ENCODE results near the gene RPS27A. TPM values are rescaled to one million over a fixed set of nuclear protein-coding genes. Genes with fewer than 3 reads are reported as not detected.
A peak's percentile ranks its signal among the peaks of the same experiment; 100 is the strongest.
"Not testable (repeated sequence)": the region's sequence is repeated elsewhere in the genome, so short reads cannot be mapped to it uniquely, and the experiment has no call there.

The RPS27A gene
- total RNA-seq, 2 experiments from 2014 or later, result 1,246 to 1,356 TPM

DNA sequence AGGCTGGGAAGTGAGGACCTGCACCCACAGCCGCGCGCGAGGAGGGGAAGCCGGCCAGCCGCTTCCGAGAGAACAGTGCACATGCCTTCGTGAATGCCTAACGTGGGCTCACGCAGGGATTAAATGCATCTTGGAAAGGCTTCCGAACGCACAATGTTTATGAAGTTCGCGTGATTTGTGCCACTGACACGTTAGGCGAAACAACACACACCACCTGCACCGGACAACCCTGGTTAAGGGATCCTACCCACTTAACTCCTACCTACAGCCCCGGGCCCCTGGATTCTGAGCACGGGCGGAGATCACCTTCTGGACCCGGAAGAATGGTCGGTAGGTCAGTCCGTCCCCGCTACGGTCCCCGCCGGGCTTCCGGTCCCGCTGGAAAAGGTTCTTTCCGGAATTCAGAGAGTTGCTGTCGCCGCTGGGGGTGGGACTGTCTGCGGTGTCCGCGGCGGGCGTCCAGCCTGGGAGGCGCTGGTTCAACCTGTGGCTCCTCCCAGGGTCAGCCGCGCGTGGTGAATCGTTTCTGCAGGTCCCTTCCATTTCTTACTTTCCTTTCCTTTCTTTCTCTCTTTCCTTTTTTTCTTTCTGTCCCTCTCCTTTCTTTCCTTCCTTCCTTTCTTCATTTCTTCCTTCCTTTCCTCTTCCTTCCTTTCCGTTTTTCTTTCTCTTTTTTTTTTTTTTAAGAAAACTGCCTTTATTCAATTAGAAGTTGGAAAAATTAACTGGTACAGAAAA is 36.6 kb downstream of the RPS27A start, which contains the start of gene MTIF2:
MTIF2 (minus strand) TSS at position 325 of the 738 bp plus-strand sequence. CDS start 5,373 bp downstream, outside the sequence.
- peaks cover 10% of the 10 kb centered on the region for H3K36me3 Mint-ChIP-seq
- peak within 1 kb of the TSS; percentile 90 for H3K4me3 Mint-ChIP-seq
- H3K9me3 Mint-ChIP-seq, result no peaks in the 10 kb centered on the region
- peak within 1 kb of the TSS; percentile 92 for H3K27ac Mint-ChIP-seq
- peaks cover 18% of the 10 kb centered on the region for H3K4me1 Mint-ChIP-seq
- peak; percentile 91 for DNase-seq
- peaks cover 3% of the 10 kb centered on the region for H3K27me3 Mint-ChIP-seq

GRCh38 chr2:55269645-55269990 is 37.1 kb downstream of the RPS27A start:
- H3K27me3 Mint-ChIP-seq, result peaks cover 6% of the 10 kb centered on the region
- H3K4me1 Mint-ChIP-seq, result peaks cover 18% of the 10 kb centered on the region
- DNase-seq, result no peak
- peak overlapping the region; percentile 92 for H3K27ac Mint-ChIP-seq
- peaks cover 8% of the 10 kb centered on the region for H3K36me3 Mint-ChIP-seq
- H3K9me3 Mint-ChIP-seq, result no peaks in the 10 kb centered on the region
- H3K4me3 Mint-ChIP-seq, result peak overlapping the region; percentile 90

GRCh38 chr2:55274346-55274745 is 41.9 kb downstream of the RPS27A start:
- not testable (repeated sequence) for H3K4me3 Mint-ChIP-seq, H3K27ac Mint-ChIP-seq, DNase-seq, H3K36me3 Mint-ChIP-seq, H3K27me3 Mint-ChIP-seq, H3K9me3 Mint-ChIP-seq
- peaks cover 11% of the 10 kb centered on the region for H3K4me1 Mint-ChIP-seq

DNA sequence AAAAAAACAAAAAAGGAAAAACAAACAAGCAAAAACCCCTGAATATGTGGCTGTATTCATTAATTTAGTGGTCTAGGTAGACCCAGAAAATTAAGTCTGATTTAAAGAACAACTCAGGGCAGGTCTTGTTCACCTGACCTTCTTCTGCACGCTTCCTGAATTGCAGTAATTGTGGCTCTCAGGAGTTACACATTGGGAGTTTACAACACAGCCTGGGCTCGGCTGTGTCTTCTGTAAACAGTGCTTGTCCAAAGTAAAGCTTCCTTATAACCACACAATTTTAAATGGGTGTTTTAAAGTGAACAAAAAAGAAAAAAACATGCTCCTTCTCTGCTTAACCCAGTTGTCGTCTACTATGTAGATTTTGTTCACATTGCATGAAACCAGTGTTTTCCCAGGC is 44.8 kb downstream of the RPS27A start:
- no peak for DNase-seq
- Mint-ChIP-seq H3K27me3 (peaks cover 6% of the 10 kb centered on the region), H3K4me3 (no peak overlapping the region), H3K36me3 (no peaks in the 10 kb centered on the region), H3K27ac (no peak overlapping the region), H3K9me3 (no peaks in the 10 kb centered on the region), H3K4me1 (peaks cover 8% of the 10 kb centered on the region)

GRCh38 chr2:55279214-55279835 is 46.8 kb downstream of the RPS27A start:
- H3K4me1 Mint-ChIP-seq, result peaks cover 22% of the 10 kb centered on the region
- H3K27ac Mint-ChIP-seq, H3K4me3 Mint-ChIP-seq, H3K27me3 Mint-ChIP-seq, H3K36me3 Mint-ChIP-seq, H3K9me3 Mint-ChIP-seq, DNase-seq: not testable (repeated sequence)

DNA sequence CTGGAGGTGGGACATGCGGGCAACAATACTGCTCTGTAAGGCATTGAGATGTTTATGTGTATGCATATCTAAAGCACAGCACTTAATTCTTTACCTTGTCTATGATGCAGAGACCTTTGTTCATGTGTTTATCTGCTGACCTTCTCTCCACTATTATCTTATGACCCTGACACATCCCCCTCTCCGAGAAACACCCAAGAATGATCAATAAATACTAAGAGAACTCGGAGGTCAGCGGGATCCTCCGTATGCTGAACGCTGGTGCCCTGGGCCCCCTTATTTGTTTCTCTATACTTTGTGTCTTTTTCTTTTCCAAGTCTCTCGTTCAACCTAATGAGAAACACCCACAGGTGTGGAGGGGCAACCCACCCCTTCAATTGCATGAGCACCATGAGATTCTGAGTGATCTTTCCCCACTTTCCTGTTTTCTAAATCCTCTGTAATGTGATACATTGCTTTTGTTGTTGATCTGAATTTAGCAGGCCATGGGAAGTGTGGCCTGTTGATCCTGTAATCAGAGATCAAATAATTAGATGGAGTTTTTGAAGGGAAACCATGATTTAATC is 47.5 kb downstream of the RPS27A start:
- not testable (repeated sequence) for H3K9me3 Mint-ChIP-seq, DNase-seq, H3K27ac Mint-ChIP-seq, H3K27me3 Mint-ChIP-seq, H3K36me3 Mint-ChIP-seq, H3K4me3 Mint-ChIP-seq
- peaks cover 23% of the 10 kb centered on the region for H3K4me1 Mint-ChIP-seq

GRCh38 chr2:55280851-55281546 is 48.5 kb downstream of the RPS27A start:
- peak overlapping the region; percentile 82 for H3K4me3 Mint-ChIP-seq
- not testable (repeated sequence) for H3K9me3 Mint-ChIP-seq, H3K27me3 Mint-ChIP-seq, DNase-seq
- H3K4me1 Mint-ChIP-seq, result peaks cover 23% of the 10 kb centered on the region
- peaks cover 10% of the 10 kb centered on the region for H3K36me3 Mint-ChIP-seq
- H3K27ac Mint-ChIP-seq, result peak overlapping the region; percentile 58

GRCh38 chr2:55282110-55282917 is 49.8 kb downstream of the RPS27A start:
- H3K36me3 Mint-ChIP-seq, result peaks cover 13% of the 10 kb centered on the region
- H3K4me3 Mint-ChIP-seq, result peak overlapping the region; percentile 82
- H3K4me1 Mint-ChIP-seq, result peaks cover 27% of the 10 kb centered on the region
- no peaks in the 10 kb centered on the region for H3K9me3 Mint-ChIP-seq
- H3K27ac Mint-ChIP-seq, result peak overlapping the region; percentile 85
- DNase-seq, result peak; percentile 90
- H3K27me3 Mint-ChIP-seq, result no peaks in the 10 kb centered on the region

- H3K4me1 Mint-ChIP-seq, result peaks cover 27% of the 10 kb centered on the region
- H3K36me3 Mint-ChIP-seq, result peaks cover 13% of the 10 kb centered on the region
- H3K27me3 Mint-ChIP-seq, result no peaks in the 10 kb centered on the region
- no peaks in the 10 kb centered on the region for H3K9me3 Mint-ChIP-seq
- peak overlapping the region; percentile 1 for H3K27ac Mint-ChIP-seq
- H3K4me3 Mint-ChIP-seq, result peak overlapping the region; percentile 82
- DNase-seq, result no peak
Measured at GRCh38 chr2:55283083-55283482, 50.6 kb downstream of the RPS27A start.

Other genes starting within 250 kb of the RPS27A start
- gene RTN4, start 182.2 kb upstream of the RPS27A start, total RNA-seq, result 10 to 100 TPM; 86.5 to 90.7 TPM
- gene CLHC1, start 395 bp upstream of the RPS27A start, total RNA-seq, result 1 to 10 TPM; 5.8 to 7.8 TPM
- 10 to 100 TPM; 63.9 to 67.9 TPM for gene MTIF2, start 36.5 kb downstream of the RPS27A start, total RNA-seq
- 10 to 100 TPM; 14.0 to 14.4 TPM for gene CCDC88A, start 187.2 kb downstream of the RPS27A start, total RNA-seq

Measured in activated naive CD8-positive, alpha-beta T cell treated with anti-CD3 and anti-CD28 coated beads for 36 hours (primary cell).